SU-DHL-6 (cell line): ENCODE data around the gene TSPAN31.

Experiments used
- EZH2phosphoT487 ChIP-seq: fragments of 200-600 bp; sonication (generic), shearing (Covaris generic); conservative IDR thresholded peaks from 2 replicates; pipeline ENCODE4 v1.6.1; 2018; ENCODE audit warnings: mild to moderate bottlenecking, antibody characterized with exemption, low read length, moderate library complexity, mixed read lengths
- TF ChIP-seq, protein P1 (sequence below): fragments of 200-600 bp; sonication (generic); IDR thresholded peaks from one replicate; pipeline ENCODE4 v1.5.1; 2017; ENCODE audit warnings: antibody characterized with exemption, mild to moderate bottlenecking, low read length, moderate library complexity; ENCODE audit not compliant: insufficient read depth, poor library complexity, severe bottlenecking

GRCh38 chr12:57753756-57754337, 9.0 kb downstream of the TSPAN31 start:
- TF ChIP-seq, protein P1, sequence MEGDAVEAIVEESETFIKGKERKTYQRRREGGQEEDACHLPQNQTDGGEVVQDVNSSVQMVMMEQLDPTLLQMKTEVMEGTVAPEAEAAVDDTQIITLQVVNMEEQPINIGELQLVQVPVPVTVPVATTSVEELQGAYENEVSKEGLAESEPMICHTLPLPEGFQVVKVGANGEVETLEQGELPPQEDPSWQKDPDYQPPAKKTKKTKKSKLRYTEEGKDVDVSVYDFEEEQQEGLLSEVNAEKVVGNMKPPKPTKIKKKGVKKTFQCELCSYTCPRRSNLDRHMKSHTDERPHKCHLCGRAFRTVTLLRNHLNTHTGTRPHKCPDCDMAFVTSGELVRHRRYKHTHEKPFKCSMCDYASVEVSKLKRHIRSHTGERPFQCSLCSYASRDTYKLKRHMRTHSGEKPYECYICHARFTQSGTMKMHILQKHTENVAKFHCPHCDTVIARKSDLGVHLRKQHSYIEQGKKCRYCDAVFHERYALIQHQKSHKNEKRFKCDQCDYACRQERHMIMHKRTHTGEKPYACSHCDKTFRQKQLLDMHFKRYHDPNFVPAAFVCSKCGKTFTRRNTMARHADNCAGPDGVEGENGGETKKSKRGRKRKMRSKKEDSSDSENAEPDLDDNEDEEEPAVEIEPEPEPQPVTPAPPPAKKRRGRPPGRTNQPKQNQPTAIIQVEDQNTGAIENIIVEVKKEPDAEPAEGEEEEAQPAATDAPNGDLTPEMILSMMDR, result no peak
- TF ChIP-seq EZH2phosphoT487, result no peak
